ENCODE data around the gene PLA2G12B.

PLA2G12B gene

DNA sequence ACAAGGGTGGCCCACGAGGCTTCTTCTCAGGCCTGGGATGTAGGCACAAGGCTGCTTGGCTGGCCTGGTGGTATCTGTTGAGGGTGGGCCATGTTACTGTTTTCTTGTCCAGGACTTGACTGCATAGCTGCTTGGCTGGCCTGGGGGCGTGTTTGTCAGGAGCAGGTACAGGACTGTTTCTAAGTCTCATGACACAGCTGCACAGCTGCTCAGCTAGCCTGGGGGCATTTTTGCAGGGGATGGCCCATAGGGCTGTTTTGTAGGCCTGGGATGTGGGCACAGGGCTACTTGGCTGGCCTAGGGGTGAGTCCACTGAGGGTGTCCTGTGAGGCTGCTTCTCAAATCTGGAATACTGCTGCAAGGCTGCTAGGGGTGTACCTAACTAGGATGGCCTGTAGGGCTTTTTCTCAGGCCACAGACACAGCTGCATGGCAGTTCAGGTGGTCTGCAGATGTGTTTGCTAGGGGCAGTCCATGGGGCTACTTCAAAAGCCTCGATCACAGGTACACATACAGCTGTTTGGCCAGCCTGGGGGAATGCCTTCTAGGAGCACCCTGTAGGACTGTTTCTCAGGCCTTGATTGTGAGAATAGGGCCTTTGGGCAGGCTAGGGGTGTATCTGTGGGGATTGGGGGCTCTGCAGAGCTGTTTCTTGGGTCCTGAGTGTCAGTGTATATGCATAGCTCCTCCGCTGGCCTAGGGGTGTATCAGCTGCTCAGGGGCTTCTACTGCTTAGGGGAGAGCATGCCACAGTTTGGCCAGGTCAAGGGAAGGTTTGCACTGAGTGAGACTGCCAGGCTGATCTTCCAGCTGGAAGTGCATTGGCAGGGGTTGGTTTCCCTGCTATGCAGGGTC, 26.6 kb upstream of the PLA2G12B start:
- H3K27ac ChIP-seq, result no peak overlapping the region
- no peak for TF ChIP-seq CTCF (conservative IDR thresholded peaks at IDR 0.05)

DNA sequence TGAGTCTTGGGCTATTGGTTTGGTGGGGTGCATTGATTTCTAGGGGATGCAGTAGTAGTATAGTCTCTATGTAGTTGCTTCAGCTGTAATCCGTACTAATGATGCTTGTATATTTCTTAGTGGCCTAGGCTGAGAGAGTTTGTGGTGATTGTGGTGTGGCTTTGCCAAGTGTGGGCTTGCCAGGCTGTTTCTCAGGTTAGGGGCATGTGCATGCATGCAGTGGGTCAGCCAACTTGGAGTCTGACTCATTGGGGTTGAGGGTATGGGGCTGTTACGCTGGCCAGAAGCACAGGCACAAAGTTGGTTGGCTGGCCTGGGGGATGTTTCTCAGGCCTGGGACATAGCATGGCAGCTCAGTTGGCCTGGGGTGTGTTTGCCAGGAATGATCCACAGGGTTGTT, 25.7 kb upstream of the PLA2G12B start:
- TF ChIP-seq CTCF (conservative IDR thresholded peaks at IDR 0.05), result no peak
- no peak for TF ChIP-seq ZFX (IDR thresholded peaks at IDR 0.05)
- H3K27ac ChIP-seq, result no peak overlapping the region

DNA sequence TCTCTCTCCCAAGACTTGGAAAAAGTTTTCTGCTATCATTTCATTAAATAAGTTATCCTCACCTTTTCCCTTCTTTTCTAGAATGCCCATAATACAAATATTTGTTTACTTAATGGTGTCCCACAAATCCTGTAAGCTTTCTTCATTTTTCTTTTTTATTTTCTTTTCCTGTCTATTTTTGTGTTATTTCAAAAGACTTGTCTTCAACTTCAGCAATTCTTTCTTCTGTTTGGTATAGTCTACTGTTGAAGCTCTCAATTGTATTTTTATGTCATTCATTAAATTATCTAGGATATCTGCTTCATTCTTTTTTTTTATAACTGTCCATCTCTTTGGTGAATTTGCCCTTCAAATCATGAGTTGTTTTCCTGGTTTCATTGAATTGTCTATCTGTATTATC, 25.1 kb upstream of the PLA2G12B start:
- TF ChIP-seq ZFX (IDR thresholded peaks at IDR 0.05) (no peak), CTCF (conservative IDR thresholded peaks at IDR 0.05) (no peak)
- H3K27ac ChIP-seq, result no peak overlapping the region

GRCh38 chr10:72976886-72977285, 22.3 kb upstream of the PLA2G12B start:
- TF ChIP-seq CTCF (conservative IDR thresholded peaks at IDR 0.05) (no peak), ZFX (IDR thresholded peaks at IDR 0.05) (no peak)
- H3K27ac ChIP-seq, result no peak overlapping the region

DNA sequence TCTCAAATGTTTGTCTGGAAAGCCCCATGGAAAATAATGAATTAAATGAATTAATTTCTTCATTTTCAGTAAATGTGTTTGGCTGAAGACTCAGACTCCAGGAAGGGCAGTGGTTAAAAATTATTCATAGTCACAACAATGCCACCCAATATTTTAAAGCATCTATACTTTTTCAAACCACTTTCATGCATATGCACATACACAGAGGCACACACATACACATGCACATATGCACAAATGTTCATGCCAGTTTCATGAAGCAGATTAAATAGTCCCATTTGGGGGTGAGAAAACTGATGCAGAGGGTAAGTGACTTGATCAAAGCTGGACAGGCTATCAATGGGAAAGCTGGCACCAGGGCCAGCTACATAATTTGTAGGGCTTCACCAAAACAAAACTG, 1.4 kb upstream of the PLA2G12B start:
- no peak overlapping the region for H3K27ac ChIP-seq
- no peak for TF ChIP-seq ZFX (IDR thresholded peaks at IDR 0.05)
- TF ChIP-seq CTCF (conservative IDR thresholded peaks at IDR 0.05), result no peak

- TF ChIP-seq ZFX (IDR thresholded peaks at IDR 0.05) (no peak), CTCF (conservative IDR thresholded peaks at IDR 0.05) (no peak)
- no peak overlapping the region for H3K27ac ChIP-seq
Observed at GRCh38 chr10:72954230-72954595, 393 bp downstream of the PLA2G12B start.

DNA sequence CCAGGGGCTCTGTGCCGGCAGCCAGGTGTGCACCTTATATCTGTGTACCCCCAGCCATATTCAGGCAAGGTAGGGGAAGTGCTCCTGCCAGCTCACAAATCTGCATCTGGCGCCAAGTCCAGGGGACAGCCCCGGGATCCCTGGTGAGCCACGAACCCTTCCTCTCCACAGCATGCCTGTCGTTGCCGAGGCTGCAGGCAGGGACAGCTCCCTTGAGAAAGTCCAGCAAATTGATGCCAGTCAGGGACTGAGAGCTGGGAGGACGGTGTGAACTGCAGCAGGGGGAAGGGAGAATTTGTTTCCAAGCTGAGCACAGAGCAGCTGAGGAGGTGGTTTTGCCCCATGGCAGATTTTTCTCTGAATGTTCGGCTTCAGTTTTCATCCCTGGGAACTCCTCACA, 919 bp downstream of the PLA2G12B start:
- H3K27ac ChIP-seq, result no peak overlapping the region
- TF ChIP-seq ZFX (IDR thresholded peaks at IDR 0.05) (no peak), CTCF (conservative IDR thresholded peaks at IDR 0.05) (no peak)

Data from C4-2B (cell line).